ENCODE measurements around the gene BLM.
"Not testable (repeated sequence)": the region's sequence is repeated elsewhere in the genome, so short reads cannot be mapped to it uniquely, and the experiment has no call there.

The BLM gene

DNA sequence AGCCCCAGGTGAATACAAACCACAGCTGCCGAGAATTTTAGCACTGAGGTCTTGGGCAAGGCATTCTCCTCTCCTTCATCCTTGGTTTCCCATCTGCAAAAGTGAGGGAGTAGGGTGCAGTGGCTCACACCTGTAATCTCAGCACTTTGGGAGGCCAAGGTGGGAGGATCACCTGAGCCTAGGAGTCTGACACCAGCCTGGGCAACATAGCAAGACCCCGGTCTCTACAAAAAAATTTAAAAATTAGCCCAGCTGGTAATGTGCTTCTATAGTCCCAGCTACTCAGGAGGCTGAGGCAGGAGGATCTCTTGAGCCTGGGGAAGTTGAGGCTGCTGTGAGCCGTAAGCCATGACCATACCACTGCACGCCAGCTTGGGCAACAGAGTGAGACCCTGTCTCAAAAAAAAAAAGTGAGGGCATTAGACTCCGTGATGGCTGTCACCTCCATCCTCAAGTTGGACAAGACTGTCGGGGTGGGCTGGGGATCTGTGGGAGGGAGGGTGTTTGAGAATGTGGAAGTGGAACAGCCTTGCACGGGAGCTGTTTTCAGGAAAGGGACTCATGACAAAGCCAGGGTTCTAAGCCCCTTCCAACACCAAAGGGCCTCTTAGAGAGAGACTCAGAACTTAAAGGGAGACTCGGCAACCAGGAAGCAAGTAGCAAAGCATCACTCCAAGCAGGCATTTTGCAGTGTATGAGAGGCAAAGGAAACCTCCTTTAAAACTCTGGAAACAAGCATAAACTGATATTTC lies 105.2 kb downstream of the BLM start:
- DNase-seq (ENCODE audit: low read depth) = no peak

DNA sequence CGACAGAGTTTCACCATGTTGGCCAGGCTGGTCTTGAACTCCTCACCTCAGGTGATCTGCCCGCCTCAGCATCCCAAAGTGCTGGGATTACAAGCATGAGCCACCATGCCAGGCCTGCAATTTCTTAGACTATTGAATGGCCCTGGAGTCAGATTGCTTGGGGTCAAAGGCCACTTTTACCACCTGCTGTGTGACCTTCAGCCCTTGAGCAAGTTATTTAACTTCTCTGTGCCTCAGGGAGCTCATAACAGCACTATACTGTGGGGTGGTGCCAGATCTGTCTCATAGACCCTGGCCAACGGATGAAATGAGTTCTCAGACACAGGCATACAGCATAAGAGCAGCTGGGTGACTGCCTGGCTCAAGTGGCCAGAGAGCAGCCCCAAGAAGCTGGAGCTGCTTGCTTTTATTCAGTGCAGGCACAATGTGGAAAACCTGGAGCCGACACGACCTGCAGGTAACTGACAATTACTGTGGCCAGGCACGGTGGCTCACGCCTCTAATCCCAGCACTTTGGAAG lies 106.4 kb downstream of the BLM start:
- no peak for DNase-seq (ENCODE audit: low read depth)

DNA sequence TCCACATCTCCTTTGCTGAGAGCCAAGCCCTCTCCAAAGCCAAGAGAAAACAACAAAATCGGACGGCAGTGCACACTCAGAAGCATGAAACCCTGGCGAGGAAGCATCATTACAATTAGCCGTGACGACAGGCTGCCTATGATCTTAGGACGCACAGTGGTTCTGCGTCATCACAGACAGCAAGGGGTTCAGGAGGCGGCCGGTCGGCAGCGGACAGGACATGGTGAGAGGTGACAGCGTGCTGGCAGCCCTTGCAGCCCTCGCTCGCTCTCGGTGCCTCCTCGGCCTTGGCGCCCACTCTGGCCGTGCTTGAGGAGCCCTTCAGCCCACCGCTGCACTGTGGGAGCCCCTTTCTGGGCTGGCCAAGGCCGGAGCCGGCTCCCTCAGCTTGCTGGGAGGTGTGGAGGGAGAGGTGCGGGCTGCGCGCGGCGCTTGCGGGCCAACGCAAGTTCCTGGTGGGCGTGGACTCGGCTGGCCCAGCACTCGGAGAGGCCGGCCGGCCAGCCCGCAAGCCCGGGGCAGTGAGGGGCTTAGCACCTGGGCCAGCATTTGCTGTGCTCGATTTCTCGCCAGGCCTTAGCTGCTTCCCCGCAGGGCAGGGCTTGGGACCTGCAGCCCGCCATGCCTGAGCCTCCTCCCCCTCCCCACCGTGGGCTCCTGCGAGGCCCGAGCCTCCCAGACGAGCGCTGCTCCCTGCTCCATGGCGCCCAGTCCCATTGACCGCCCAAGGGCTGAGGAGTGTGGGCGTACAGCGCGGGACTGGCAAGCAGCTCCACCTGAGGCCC lies 108.2 kb downstream of the BLM start:
- DNase-seq (ENCODE audit: low read depth) = not testable (repeated sequence)

DNA sequence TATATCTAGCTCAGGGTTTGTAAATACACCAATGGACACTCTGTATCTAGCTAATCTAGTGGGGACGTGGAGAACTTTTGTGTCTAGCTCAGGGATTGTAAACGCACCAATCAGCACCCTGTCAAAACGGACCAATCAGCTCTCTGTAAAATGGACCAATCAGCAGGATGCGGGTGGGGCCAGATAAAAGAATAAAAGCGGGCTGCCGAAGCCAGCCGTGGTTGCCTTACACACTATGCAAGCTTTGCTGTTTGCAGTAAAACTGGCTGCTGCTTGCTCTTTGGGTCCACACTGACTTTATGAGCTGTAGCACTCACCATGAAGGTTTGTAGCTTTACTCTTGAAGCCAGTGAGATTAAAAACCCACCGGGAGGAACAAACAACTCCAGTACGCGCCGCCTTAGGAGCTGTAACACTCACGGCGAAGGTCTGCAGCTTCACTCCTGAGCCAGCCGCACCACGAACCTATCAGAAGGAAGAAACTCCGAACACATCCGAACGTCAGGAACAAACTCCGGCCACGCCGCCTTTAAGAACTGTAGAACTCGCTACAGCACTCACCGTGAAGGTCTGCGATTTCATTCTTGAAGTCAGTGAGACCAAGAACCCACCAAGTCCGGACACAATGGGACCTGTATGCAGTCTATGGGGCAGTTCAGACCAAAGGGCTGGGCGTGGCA lies 109.2 kb downstream of the BLM start:
- DNase-seq (ENCODE audit: low read depth) = not testable (repeated sequence)

DNA sequence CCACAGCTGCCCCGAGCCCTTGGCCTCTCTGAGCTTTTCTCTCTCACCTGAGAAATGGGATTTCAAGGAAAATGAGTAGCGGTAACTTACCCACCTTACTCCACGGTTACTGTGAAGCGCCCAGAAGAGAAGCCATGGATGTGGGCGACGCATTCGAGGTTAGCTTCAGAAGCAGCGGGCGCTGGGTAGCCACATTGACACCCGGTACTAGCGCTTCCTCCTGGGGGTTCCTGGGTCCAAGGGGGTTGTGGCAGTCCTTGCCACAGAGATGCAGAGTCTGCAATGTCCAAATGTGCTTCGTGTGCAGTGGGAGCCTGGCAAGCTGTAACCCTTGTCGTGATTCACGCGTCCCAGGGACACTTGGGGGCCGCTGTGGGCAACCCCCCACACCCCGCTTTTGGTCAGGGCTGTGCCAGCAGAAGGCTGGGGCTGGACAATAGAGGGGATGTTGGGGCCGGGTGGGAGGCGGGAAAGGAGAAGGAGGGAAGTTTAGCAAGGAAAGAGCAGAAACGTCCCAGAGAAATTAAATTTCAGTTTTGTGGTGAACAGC lies 109.8 kb downstream of the BLM start:
- no peak for DNase-seq (ENCODE audit: low read depth)

DNA sequence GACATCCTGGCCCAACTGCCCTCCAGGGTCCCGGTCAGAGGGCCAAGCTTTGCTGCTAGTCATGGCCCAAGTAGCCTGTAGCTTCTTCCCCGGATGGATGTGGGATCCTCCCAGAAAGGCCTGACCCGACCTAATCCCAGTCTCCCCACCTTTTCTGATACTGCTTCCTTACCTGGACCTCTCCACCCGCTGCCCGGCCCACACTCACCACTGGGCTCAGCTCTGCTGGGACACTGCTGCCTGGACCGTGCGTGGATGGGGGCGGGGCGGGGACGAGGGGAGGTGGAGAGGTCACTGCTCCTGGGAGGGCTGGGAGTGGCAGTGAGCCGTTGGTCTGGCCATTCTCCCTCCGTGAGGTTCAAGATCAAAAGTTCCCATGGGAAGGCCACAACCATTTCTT lies 111.0 kb downstream of the BLM start:
- DNase-seq (ENCODE audit: low read depth) = no peak

DNA sequence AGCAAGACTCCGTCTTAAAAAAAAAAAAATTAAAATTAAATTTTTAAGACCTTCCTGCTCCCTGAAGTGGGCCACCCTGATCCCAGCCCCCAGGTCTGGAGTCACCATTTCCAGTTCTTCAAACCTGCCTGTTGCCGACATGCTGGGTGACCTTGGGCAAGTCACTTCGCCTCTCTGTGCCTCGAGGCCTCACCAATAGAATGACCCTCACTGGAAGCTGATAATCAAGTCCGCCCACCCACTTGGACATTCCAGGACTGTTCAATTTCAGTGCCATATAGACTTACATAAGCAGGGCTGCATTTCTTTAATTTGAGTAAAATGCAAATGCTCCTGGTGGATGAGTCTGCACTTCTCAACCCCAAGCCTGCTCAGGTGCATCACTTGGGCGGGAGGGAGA lies 112.0 kb downstream of the BLM start:
- no peak for DNase-seq (ENCODE audit: low read depth)

DNA sequence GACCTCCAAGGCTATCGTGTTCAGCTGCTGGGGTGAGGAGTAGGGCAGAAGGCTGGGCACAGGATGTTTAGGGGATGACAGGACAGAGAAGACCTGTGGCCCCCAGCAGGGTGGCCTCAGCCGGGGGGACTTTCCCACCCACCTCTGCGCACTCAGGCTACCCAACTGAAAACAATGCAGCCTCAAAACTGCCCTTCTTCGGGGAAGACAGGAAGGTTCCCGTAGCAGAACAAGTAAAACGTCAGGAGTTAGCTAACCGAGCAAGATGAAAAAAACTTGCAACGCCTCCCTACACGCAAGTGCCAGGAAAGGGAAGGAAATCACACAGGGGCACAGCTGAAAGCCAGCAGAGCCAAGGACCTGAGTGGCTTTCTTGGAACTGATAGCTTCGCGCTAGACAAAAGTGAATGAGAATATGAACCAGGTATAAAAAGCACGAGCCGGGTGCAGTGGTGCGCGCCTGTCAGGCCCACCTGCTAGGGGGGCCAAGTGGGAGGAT lies 112.8 kb downstream of the BLM start:
- DNase-seq (ENCODE audit: low read depth) = no peak

DNA sequence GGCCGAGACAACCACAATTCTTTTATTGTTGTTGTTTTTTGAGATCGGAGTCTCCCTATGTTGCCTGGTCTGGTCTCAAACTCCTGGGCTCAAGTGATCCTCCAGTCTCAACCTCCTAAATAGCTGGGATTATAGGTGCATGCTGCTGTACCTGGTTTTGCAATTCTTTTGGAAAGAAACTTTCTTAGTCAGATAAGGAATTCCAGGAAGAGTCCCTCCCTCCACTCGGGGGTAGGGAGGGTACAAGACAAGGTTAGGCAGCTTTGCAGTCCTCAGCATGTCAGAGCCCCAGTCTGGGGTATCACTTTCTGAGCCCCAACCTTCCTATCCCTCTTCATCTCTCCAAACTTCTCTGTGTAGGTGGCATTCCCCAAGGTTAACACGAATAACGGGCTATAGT lies 117.5 kb downstream of the BLM start:
- DNase-seq (ENCODE audit: low read depth) = no peak

DNA sequence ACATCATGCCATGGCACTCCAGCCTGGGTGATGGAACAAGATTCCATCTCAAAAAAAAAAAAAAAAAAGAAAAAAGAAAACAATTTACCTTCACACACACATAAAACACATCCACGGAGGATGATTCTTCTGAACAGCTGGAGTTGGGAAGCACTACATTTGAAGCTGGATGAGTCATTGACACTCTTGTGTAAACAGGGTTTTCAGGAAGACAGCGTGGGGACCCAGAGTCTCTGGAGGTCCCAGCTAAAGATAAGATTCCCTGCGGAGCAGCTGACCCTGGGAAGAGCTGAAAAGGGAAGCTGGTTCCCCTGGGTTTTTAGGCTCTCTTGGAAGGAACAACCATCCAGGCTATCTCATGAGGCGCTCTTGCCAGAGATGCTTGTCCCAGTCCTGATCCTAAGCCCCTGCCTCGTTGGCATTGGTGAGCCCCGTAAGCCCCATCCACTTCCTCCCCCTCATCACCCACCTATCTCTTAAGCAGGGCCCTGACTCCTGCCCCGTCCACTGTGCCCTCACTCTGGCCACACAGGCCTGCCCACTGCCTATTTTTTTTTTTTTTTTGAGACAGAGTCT lies 119.2 kb downstream of the BLM start:
- DNase-seq (ENCODE audit: low read depth) = no peak

DNA sequence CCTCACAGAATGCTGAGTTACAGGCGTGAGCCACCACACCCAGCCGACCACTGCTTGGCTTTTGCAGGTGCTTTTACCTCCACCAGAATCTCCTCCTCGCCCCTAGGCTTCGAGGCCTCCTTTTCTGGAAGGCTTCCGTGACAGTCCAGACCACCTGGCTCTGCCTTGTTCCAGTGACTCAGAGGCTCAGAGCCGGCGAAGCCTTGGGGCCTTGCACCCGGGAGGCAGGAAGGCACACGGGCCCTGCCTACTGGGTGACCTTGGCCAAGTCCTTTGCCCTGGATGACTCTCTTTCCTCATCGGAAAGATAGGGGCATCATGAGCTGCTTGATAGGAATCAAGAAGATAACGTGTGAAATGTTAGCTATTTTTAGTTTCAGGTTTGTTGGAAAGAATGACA lies 119.9 kb downstream of the BLM start:
- DNase-seq (ENCODE audit: low read depth) = no peak

DNA sequence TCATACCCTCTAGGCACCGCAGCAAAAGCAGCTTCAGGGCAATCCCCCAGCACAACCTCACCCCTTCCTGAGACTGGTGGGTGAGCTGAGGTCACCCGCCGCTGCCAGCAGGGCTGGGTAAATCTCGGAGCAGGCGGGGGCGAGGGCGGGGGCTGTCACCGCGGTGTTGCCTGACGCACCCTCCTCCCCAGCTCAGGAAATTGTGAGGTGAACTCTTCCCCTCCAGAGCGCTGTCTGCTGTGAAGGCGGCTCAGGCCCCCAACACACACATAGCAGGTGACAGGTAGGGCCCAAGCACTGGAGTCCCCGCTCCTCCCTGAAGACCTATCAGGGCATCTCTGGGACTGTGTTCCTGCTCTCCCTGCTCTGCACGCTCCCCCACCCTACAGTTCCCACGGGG lies 121.0 kb downstream of the BLM start:
- peak; percentile 70 for DNase-seq (ENCODE audit: low read depth)

DNA sequence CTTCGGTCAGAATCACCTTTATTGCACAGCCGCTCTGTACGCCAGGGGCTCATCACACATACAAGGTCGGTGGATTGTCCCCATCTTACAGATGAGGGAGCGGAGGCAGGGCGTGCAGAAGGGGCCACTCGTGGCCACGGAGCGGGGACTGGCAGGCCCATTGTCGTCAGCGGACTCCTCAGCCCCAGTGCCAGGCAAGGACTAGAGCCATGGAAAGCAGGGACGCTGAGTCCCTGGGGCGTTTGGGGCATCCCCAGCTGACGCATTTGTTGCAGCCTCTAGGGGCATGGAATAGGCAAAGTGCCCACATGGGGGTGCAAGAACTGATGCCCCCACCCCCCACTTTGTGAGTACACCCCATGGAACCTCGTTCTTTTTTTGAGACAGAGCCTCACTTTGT lies 121.4 kb downstream of the BLM start:
- no peak for DNase-seq (ENCODE audit: low read depth)

DNA sequence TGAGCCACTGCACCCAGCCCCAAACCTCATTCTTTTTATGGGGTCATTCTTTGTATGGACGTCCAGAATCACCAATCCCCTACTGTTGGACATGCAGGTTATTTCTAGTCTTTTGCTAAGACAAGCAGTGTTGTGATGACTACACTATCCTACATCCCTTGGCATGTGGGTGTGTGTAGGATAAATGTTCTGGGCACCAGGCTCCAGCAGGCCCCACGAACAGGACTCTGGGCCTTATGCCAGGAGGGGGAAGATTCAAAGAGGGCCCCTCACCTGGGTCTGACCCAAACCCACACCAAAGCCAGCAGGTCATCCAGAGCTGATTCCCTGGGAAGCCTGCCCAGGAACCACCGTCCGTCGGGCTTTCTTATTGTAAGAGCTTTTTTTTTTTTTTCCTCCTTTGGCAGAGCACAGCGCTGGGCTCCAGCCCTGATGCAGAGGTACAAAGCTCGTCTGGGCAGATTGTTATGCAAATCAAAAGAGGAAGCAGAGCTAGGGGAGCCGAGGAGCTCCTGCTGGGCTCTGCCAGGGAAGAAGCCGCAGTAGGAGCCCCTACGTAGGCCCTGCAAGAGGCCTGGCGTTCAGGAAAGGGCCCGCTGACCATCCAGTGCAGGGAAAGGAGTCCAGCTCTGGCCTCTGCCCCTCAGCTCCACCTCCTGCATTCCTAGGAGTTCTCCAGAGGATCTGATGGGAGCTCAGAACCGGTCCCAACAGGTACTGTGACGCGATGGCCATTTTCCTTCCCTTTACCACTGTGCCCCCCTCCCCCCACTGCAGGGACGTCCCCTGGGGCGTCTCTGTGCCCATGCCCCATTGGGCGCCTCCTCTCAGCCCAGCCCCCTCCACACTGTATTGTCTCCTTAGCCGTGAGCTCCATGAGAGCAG lies 122.3 kb downstream of the BLM start:
- no peak for DNase-seq (ENCODE audit: low read depth)

DNA sequence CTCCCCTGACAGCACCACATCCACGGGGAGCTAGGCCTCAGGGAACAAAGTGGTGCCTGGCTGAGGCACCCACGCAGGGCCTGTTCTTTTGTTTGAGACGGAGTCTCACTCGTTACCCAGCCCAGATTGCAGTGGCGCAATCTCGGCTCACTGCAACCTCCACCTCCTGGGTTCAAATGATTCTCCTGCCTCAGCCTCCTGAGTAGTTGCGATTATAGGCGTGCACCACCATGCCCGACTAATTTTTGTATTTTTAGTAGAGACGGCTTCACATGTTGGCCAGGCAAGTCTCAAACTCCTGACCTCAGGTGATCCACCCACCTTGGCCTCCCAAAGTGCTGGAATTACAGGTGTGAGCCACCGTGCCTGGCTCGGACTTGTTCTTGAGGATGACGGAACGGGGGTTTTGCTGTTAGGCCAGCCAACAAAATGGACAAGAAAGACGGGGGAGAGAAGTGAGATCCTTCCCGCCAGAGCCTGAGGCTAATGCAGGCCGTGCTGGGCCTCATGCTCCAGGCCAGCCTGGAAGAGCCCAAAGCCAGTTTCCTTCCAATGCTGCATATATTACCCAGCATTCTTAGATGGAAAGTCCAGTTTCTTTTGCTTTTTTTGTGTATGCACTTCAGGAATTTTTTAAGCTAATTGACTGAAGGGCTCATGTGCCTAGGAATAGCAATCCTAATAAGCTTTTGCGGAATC lies 123.2 kb downstream of the BLM start:
- no peak for DNase-seq (ENCODE audit: low read depth)

DNA sequence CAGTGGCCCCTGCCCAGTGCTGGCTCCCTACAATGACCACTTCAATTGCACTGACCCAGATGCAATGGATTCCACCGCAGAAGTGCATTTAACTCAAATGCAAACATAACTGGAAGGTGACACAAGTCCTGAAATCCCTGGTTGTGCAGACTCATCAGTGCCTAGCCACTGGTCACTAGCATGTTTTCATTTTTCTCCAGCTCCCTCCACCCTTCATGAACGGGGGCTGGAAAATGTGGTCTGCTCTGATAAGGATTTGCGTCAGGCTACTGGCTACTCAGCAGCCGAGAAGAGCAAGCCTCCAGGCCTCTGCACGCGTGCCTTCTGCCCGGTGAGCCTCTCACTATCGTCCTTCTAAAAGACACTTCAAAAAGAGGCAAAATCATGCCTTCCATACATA lies 123.8 kb downstream of the BLM start:
- no peak for DNase-seq (ENCODE audit: low read depth)

DNA sequence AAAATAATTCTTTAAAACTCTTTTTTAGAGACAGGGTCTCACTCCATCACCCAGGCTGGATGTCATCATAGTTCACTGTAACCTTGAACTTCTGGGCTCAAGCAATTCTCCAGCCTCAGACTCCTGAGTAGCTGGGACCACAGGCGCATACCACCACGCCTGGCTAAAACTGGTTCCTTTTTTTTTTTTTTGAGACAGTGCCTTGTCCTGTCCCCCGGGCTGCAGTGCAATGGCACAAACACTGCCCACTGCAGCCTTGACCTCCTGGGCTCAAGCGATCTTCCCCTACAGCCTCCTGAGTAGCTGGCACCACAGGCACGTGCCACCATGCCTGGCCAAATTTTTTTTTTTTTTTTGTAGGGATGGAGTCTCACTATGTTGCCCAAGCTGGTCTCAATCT lies 127.5 kb downstream of the BLM start:
- DNase-seq (ENCODE audit: low read depth) = no peak

DNA sequence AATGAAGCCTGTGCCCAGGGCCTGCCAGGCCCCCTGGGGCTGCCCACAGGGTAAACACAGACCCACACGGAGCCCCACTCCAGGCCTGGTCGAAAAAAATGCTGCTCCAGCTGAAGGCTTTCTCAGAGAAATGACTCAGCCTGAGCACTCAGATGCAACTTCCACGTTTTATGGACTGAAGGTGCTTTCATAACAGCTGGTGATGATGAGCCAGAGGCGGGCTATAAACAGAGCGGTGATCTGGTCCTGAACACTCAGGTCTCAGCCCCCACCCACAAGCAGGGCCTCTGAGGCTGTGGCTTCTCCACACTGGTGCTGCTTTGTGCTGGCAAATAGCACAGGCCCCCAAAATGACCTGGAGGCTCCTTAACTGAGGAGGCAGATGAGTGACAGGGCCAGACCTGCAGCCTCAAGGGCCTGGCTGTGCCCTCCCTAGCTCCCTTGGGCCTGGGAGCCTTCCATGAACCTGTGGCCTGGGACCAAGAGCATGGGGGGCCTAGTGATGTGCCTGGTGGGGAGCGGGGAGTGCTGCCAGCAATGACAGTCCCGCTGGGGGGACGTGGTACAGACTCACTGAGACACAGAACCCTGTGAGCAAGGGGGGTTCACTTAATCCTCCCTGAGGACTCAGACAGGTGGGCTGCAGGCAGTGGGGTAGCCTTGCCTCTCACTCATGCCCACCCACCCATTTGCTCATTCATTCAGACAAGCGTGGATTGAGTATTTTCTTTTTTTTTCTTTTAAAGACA lies 128.2 kb downstream of the BLM start:
- no peak for DNase-seq (ENCODE audit: low read depth)

DNA sequence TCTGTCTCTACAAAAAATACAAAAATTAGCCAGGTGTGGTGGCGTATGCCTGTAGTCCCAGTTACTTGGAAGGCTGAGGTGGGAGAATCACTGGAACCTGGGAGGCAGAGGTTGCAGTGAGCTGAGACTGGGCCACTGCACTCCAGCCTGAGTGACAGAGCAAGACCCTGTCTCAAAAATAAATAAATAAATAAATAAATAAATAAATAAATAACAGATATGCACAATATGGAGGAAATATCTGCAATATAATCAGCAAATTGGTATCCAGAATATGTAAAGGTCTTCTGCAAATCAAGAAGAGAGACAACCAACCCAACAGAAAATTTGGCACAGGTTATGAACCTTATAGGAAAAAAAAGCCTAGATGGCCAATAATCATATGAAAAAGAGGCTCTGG lies 132.3 kb downstream of the BLM start:
- DNase-seq (ENCODE audit: low read depth) = not testable (repeated sequence)

DNA sequence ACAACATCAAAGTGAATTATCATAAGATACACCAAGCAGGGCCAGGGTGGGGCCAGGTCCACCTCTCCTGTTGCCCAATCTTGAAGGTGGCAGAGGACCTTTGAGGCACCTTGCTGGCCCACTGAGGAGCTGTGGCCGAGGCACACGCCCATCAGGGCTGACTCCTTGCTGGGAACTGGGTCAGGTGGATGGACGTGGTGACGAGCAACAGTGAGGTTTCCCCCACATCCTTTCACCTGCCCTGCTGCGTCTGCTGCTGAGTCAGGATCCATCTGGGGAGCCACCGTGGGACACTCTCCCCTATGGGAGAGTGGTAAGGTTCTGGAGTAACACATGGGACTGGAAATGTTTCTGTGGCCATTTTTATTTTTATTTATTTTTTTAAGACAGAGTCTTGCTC lies 134.0 kb downstream of the BLM start:
- DNase-seq (ENCODE audit: low read depth) = no peak

Measured in activated T-helper 1 cell treated with Interleukin-2 at 50 U/mL for 16 hours (primary cell).